SK-N-MC (cell line): Measurements from ENCODE around the gene CEP126.

Experiments
- EZH2 ChIP-seq: fragments of 200-600 bp; sonication (generic); IDR thresholded peaks from one replicate; pipeline ENCODE4 v1.6.1; 2017; ENCODE audit warnings: antibody characterized with exemption
- POLR2AphosphoS5 ChIP-seq: IDR thresholded peaks from 2 replicates; pipeline ENCODE4 v1.6.1; 2012; ENCODE audit warnings: mild to moderate bottlenecking, low read depth, low read length, borderline replicate concordance

DNA sequence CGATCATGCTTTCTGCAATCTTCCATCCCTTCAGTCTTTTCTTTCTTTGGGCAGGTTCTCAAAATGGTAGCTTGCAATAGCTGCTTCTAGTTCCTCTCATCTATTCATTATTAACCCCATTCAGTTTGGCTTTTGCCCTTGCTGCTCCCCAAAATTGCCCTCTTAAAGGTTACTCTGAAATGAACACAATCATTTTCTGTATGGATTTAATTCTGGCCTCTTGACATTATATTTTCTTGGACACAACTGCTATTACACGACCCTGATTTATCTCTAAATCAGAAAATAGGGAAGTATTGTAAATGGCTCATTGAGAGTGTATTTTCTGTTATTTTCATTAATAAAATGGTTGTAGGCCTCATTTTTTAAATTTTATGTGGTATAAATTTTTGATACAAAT is 1.6 kb downstream of the CEP126 start, which contains the start of gene ANGPTL5:
- no peak for TF ChIP-seq POLR2AphosphoS5
- TF ChIP-seq EZH2 = no peak
